Measurements from ENCODE around the gene FLT1.
A peak's percentile ranks its signal among the peaks of the same experiment; 100 is the strongest.

FLT1 gene

GRCh38 chr13:28452755-28453154 lies 42.2 kb downstream of the FLT1 start:
- DNase-seq = no peak

GRCh38 chr13:28451482-28452217 lies 43.3 kb downstream of the FLT1 start:
- DNase-seq = no peak

- no peak for DNase-seq
Observed at GRCh38 chr13:28449826-28450773, 44.8 kb downstream of the FLT1 start.

GRCh38 chr13:28448651-28449358 lies 46.1 kb downstream of the FLT1 start:
- DNase-seq = no peak

GRCh38 chr13:28447989-28448388 lies 46.9 kb downstream of the FLT1 start:
- no peak for DNase-seq

- DNase-seq = no peak
Observed at GRCh38 chr13:28447206-28447605, 47.7 kb downstream of the FLT1 start.

- DNase-seq = no peak
Observed at GRCh38 chr13:28442839-28443238, 52.1 kb downstream of the FLT1 start.

- no peak for DNase-seq
Observed at GRCh38 chr13:28441529-28441928, 53.4 kb downstream of the FLT1 start.

GRCh38 chr13:28440774-28441504 lies 54.0 kb downstream of the FLT1 start:
- DNase-seq = no peak

GRCh38 chr13:28438598-28439334 lies 56.2 kb downstream of the FLT1 start:
- DNase-seq = no peak

- DNase-seq = no peak
Observed at GRCh38 chr13:28438067-28438466, 56.9 kb downstream of the FLT1 start.

GRCh38 chr13:28435917-28436316 lies 59.0 kb downstream of the FLT1 start:
- DNase-seq = no peak

GRCh38 chr13:28434926-28435325 lies 60.0 kb downstream of the FLT1 start:
- no peak for DNase-seq

GRCh38 chr13:28432816-28433560 lies 61.9 kb downstream of the FLT1 start:
- no peak for DNase-seq

- DNase-seq = no peak
Observed at GRCh38 chr13:28429685-28430290, 65.1 kb downstream of the FLT1 start.

GRCh38 chr13:28429096-28429495 lies 65.8 kb downstream of the FLT1 start:
- DNase-seq = no peak

- DNase-seq = no peak
Observed at GRCh38 chr13:28426381-28426780, 68.5 kb downstream of the FLT1 start.

- DNase-seq = no peak
Observed at GRCh38 chr13:28425793-28426192, 69.1 kb downstream of the FLT1 start.

GRCh38 chr13:28424541-28424940 lies 70.4 kb downstream of the FLT1 start:
- DNase-seq = no peak

- peak; percentile 51 for DNase-seq
Observed at GRCh38 chr13:28423010-28423409, 71.9 kb downstream of the FLT1 start.
